CD14-positive monocyte (primary cell): ENCODE data around the gene BTBD10. TPM values are rescaled to one million over a fixed set of nuclear protein-coding genes. Genes with fewer than 3 reads are reported as not detected.

Experiments
- DNase-seq, 3 donors: peaks; one replicate each; pipeline ENCODE4 v3.0.0-alpha.2; 2011 to 2022
- H2AFZ ChIP-seq: 2 replicates; pipeline ENCODE4 v1.6.0; 2012; ENCODE audit warnings: mild to moderate bottlenecking, low read depth, low read length, inconsistent platforms; ENCODE audit not compliant: insufficient read depth, poor library complexity, severe bottlenecking
- H3K27ac ChIP-seq, 2 donors: 1 replicate in 1 of 2; 2 replicates in 1 of 2; pipeline ENCODE4 v1.5.1; 2012 to 2013; ENCODE audit warnings: low read length in 2 of 2, control low read depth in 1 of 2, inconsistent platforms in 1 of 2, low read depth in 1 of 2, mild to moderate bottlenecking in 1 of 2
- H3K27me3 ChIP-seq, 2 donors: one replicate each; pipeline versions ENCODE4 v1.6.0 to v1.6.1; 2011 to 2013; ENCODE audit warnings: low read length in 2 of 2; ENCODE audit not compliant: control insufficient read depth in 2 of 2, insufficient read depth in 2 of 2
- H3K36me3 ChIP-seq, 2 donors: replicated peaks in 1 of 2; 1 replicate in 1 of 2; 2 replicates in 1 of 2; pipeline versions ENCODE4 v1.5.1 to v1.6.1; 2012 to 2013; ENCODE audit warnings: low read length in 2 of 2, control low read depth in 1 of 2, inconsistent platforms in 1 of 2, mild to moderate bottlenecking in 1 of 2; ENCODE audit not compliant: insufficient read depth in 2 of 2, control insufficient read depth in 1 of 2
- H3K4me1 ChIP-seq, 2 donors: 1 replicate in 1 of 2; 2 replicates in 1 of 2; pipeline versions ENCODE4 v1.5.1 to v1.6.1; 2012 to 2013; ENCODE audit warnings: low read length in 2 of 2, control low read depth in 1 of 2, inconsistent platforms in 1 of 2, mild to moderate bottlenecking in 1 of 2, moderate library complexity in 1 of 2; ENCODE audit not compliant: insufficient read depth in 2 of 2, control insufficient read depth in 1 of 2
- H3K4me2 ChIP-seq: replicated peaks from 2 replicates; pipeline ENCODE3; 2012; ENCODE audit warnings: low read length, moderate library complexity, mild to moderate bottlenecking; ENCODE audit not compliant: poor library complexity, severe bottlenecking; ENCODE audit errors: extremely low read depth
- H3K4me3 ChIP-seq, 3 experiments: fragments of 200-600 bp in 1 of 3; sonication (generic) in 1 of 3; replicated peaks in 1 of 3; 1 replicate in 2 of 3; 2 replicates in 1 of 3; pipeline ENCODE4 v1.5.1; 2011 to 2013; ENCODE audit warnings: low read length in 3 of 3, mild to moderate bottlenecking in 3 of 3, control low read depth in 2 of 3, low read depth in 2 of 3, inconsistent platforms in 1 of 3, moderate library complexity in 1 of 3
- H3K79me2 ChIP-seq: 2 replicates; pipeline ENCODE4 v1.6.0; 2012; ENCODE audit warnings: mild to moderate bottlenecking, control low read depth, inconsistent platforms, low read length, moderate library complexity; ENCODE audit not compliant: insufficient read depth
- H3K9ac ChIP-seq: 2 replicates; pipeline ENCODE4 v1.6.0; 2017; ENCODE audit warnings: low read length, mild to moderate bottlenecking; ENCODE audit not compliant: insufficient read depth, poor library complexity, severe bottlenecking
- H3K9me3 ChIP-seq, 2 donors: replicated peaks in 1 of 2; 1 replicate in 1 of 2; 2 replicates in 1 of 2; pipeline versions ENCODE4 v1.5.1 to v1.6.1; 2012 to 2013; ENCODE audit warnings: low read length in 2 of 2, control low read depth in 1 of 2; ENCODE audit not compliant: control insufficient read depth in 1 of 2, insufficient read depth in 1 of 2
- H4K20me1 ChIP-seq: 2 replicates; pipeline ENCODE4 v1.6.0; 2012; ENCODE audit warnings: mild to moderate bottlenecking, low read length, control low read depth, moderate library complexity; ENCODE audit not compliant: insufficient read depth
- H3K27ac Mint-ChIP-seq, 7 donors: one replicate each; pipeline ENCODE4 v1.8.0; 2020; ENCODE audit warnings: mild to moderate bottlenecking in 7 of 7, mixed read lengths in 7 of 7, moderate library complexity in 6 of 7, inconsistent platforms in 2 of 7
- H3K27me3 Mint-ChIP-seq, 3 donors: one replicate each; pipeline ENCODE4 v1.8.0; 2021 to 2022; ENCODE audit warnings: low read depth in 3 of 3, mild to moderate bottlenecking in 3 of 3, mixed read lengths in 3 of 3, moderate library complexity in 3 of 3, inconsistent platforms in 1 of 3
- H3K36me3 Mint-ChIP-seq, 2 donors: one replicate each; pipeline ENCODE4 v1.8.0; 2020; ENCODE audit warnings: mixed read lengths in 2 of 2, inconsistent platforms in 1 of 2, mild to moderate bottlenecking in 1 of 2
- H3K4me1 Mint-ChIP-seq: one replicate; pipeline ENCODE4 v1.8.0; 2020; ENCODE audit warnings: mild to moderate bottlenecking, mixed read lengths
- H3K4me3 Mint-ChIP-seq, 2 donors: one replicate each; pipeline ENCODE4 v1.8.0; 2020; ENCODE audit warnings: mild to moderate bottlenecking in 2 of 2, mixed read lengths in 2 of 2, moderate library complexity in 1 of 2
- H3K9me3 Mint-ChIP-seq, 7 donors: one replicate each; pipeline ENCODE4 v1.8.0; 2020 to 2022; ENCODE audit warnings: mixed read lengths in 7 of 7, mild to moderate bottlenecking in 6 of 7, moderate library complexity in 6 of 7, inconsistent platforms in 2 of 7
- WGBS: methylation state at CpG from one replicate; pipeline ENCODE4 v1.1.5; 2013; ENCODE audit warnings: missing lambda C conversion rate; ENCODE audit not compliant: insufficient coverage; 5-methylcytosine and 5-hydroxymethylcytosine counted together
- intact Hi-C, 2 donors: fragments of 100-400 bp; cut with micrococcal nuclease; formaldehyde crosslinking; loops; one replicate each; pipeline versions ENCODE4 v1.15.0 to v1.15.1; 2023
- polyA minus RNA-seq: library from RNA; depleted of rRNA, polyadenylated mRNA; stranded (reverse); fragments of >200 nt; gene quantifications from 2 replicates; pipeline ENCODE4 v1.2.3, GENCODE V29; 2012
- polyA plus RNA-seq, 3 donors: library from polyadenylated mRNA; depleted of rRNA in 1 of 3; unstranded in 2 of 3; stranded (reverse) in 1 of 3; fragments of 300-500 nt in 2 of 3; fragments of >200 nt in 1 of 3; fragmentation: Illumina TruSeq in 2 of 3; gene quantifications; 1 replicate in 2 of 3; 2 replicates in 1 of 3; pipeline ENCODE4 v1.2.3, GENCODE V29; 2012 to 2021
- total RNA-seq, 12 experiments: library from RNA in 1 of 12; stranded (reverse) in 1 of 12; fragments of 120-200 nt in 1 of 12; gene quantifications; one replicate each; pipeline ENCODE4 v1.2.4 and lab custom pipeline; 2013 to 2026; ENCODE audit warnings: mixed read lengths in 6 of 12, inconsistent platforms in 1 of 12
- TF ChIP-seq, protein P1 (sequence below): fragments of 200-600 bp; IDR thresholded peaks from one replicate; pipeline ENCODE4 v1.8.0; 2022; ENCODE audit warnings: antibody characterized with exemption, mild to moderate bottlenecking

Gene BTBD10
- 40.8 TPM for total RNA-seq (2013)
- polyA plus RNA-seq (10 to 100 TPM in 2 of 3 donors, 1 to 10 TPM in 1; 9.6 to 19.8 (median 13.8) TPM), polyA minus RNA-seq (15.7 and 23.1 TPM in 2 replicates), total RNA-seq (lab: John Stamatoyannopoulos, UW) (16.7 to 35.1 (median 23.9) reads per million in 11 experiments)

DNA sequence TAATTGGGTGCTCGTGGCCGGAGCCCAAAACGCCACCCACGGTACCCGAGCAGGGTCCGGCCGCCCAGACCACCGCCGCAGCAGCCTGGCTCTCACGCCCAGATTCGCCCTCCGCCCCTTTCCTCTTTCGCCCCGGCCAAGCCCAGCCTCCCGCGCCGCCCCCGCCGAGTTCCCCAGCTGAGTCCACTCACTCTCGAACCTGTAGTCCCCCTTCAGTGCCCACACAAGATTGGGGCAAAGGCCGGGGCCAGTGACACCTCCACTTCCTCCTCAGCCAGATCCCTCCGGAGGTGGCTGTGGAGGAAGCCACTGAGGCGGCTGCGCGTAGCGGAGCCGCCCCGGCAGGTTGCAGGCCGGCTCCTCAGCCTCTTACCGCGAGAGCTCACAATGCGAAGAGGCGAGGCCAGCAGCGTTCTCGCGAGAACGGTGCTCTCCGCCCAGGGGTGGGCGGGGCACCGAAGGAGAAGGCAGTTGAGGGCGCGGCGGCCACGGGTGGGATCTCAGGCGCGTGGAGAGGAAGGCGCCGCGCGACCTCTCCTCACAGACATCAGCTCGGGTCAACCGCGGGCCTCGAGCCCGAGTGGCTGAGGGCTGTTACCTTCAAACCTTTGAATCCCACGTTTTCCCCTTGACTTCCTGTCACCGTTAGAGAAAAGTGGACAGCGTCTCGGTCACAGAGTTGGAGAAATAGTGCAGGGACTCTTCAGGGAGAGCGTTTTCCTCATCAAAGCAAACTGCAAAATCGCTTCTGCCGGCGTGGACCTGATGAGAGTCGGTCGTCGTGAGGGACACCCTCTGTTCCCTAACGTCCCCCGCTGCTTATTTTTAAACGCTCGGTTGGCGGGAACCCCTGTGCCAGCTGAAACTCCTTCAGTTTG is at the start of gene BTBD10:
Gene BTBD10, minus strand, starts transcription at position 322 of the 878 bp plus-strand sequence. CDS start 18,098 bp downstream, outside the sequence.
- intact Hi-C loops: loop anchor here (5.0 to 10.0 kb wide), 2 partner anchors 188 to 204 kb away; partner anchors contain the start of genes BMAL1 (in 2 of the 2) and FAR1 (in 1 of the 2)
- Histone ChIP-seq H3K4me1 (peaks cover 22 to 29% of the 10 kb centered on the region in 2 donors), H4K20me1 (peaks cover 26% of the 10 kb centered on the region), H3K4me2 (peak within 1 kb of the TSS; percentile 82), H3K79me2 (peaks cover 46% of the 10 kb centered on the region), H3K9me3 (no peaks in the 10 kb centered on the region), H2AFZ (peak within 1 kb of the TSS; percentile 95), H3K27me3 (no peaks in the 10 kb centered on the region), H3K27ac (peak within 1 kb of the TSS; percentile 76 to 87), H3K9ac (peak within 1 kb of the TSS; percentile 92), H3K4me3 (peak within 1 kb of the TSS; percentile 82 to 93 (median 90)), H3K36me3 (no peaks in the 10 kb centered on the region)
- peaks cover 0 to 6% (median 0%) of the 10 kb centered on the region in 7 donors for H3K9me3 Mint-ChIP-seq
- peaks cover 37% of the 10 kb centered on the region for H3K4me1 Mint-ChIP-seq
- H3K27me3 Mint-ChIP-seq: peaks cover 0 to 2% (median under 1%) of the 10 kb centered on the region in 3 donors
- peak within 1 kb of the TSS; percentile 91 to 98 (median 96) for H3K27ac Mint-ChIP-seq
- TF ChIP-seq, protein P1, sequence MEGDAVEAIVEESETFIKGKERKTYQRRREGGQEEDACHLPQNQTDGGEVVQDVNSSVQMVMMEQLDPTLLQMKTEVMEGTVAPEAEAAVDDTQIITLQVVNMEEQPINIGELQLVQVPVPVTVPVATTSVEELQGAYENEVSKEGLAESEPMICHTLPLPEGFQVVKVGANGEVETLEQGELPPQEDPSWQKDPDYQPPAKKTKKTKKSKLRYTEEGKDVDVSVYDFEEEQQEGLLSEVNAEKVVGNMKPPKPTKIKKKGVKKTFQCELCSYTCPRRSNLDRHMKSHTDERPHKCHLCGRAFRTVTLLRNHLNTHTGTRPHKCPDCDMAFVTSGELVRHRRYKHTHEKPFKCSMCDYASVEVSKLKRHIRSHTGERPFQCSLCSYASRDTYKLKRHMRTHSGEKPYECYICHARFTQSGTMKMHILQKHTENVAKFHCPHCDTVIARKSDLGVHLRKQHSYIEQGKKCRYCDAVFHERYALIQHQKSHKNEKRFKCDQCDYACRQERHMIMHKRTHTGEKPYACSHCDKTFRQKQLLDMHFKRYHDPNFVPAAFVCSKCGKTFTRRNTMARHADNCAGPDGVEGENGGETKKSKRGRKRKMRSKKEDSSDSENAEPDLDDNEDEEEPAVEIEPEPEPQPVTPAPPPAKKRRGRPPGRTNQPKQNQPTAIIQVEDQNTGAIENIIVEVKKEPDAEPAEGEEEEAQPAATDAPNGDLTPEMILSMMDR: no peak
- peak within 1 kb of the TSS; percentile 97 to 99 for H3K4me3 Mint-ChIP-seq
- H3K36me3 Mint-ChIP-seq: peaks cover 9% of the 10 kb centered on the region in 2 donors
- 0% methylated on average over 63 of the region's 71 CpGs for WGBS
- DNase-seq: peak; percentile 93 to 96 (median 94)

DNA sequence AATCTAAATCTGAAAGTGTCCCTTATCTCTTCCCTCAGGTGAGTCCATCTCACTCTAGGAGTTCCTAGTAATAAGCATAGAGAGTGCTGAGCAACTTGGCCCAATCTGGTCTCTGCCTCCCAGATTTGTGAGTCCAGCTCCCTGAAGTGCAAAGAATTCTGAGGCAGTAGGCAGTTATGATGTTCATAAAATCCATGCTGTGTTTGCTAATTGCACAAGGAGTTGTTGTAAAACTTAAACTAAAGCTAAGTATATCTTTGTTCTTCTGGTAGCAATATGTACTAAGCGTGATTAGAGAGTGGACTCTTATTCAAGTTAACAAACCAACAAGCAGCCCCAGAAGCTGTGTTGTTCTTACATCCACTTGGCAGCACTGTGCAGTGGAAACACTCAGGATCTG is 40.4 kb upstream of the BTBD10 start:
- Histone ChIP-seq H3K27me3 (peaks cover 0 to 3% of the 10 kb centered on the region in 2 donors), H3K9me3 (no peaks in the 10 kb centered on the region), H2AFZ (no peak overlapping the region), H3K4me2 (no peak overlapping the region), H3K79me2 (no peaks in the 10 kb centered on the region), H3K27ac (no peak overlapping the region), H3K4me3 (no peak overlapping the region), H4K20me1 (no peaks in the 10 kb centered on the region), H3K36me3 (no peaks in the 10 kb centered on the region), H3K9ac (no peak overlapping the region), H3K4me1 (no peaks in the 10 kb centered on the region)
- TF ChIP-seq, protein P1: no peak
- Mint-ChIP-seq H3K9me3 (peaks cover 0 to 2% (median 0%) of the 10 kb centered on the region in 7 donors), H3K4me1 (no peaks in the 10 kb centered on the region), H3K4me3 (no peak overlapping the region), H3K27ac (no peak overlapping the region), H3K36me3 (no peaks in the 10 kb centered on the region), H3K27me3 (peaks cover 0 to 10% (median 3%) of the 10 kb centered on the region in 3 donors)
- no CpG with 5 or more reads among the region's 1 CpG for WGBS
- DNase-seq: no peak
- intact Hi-C loops: no loop called here
